A204.1 (cell line): ENCODE measurements around the gene PRXL2A.

Experiments
- FAIRE-seq: peaks from 2 replicates; lab custom pipeline; 2012; peaks lifted over from hg19 to GRCh38; lab: Jason Lieb, UNC

The PRXL2A gene

GRCh38 chr10:80447436-80448190 lies 39.3 kb downstream of the PRXL2A start:
- no peak for FAIRE-seq

GRCh38 chr10:80448209-80448942 lies 40.0 kb downstream of the PRXL2A start:
- FAIRE-seq: no peak

GRCh38 chr10:80449520-80449919 lies 41.2 kb downstream of the PRXL2A start:
- no peak for FAIRE-seq

GRCh38 chr10:80451132-80451531 lies 42.8 kb downstream of the PRXL2A start:
- no peak for FAIRE-seq

GRCh38 chr10:80452069-80452468 lies 43.7 kb downstream of the PRXL2A start:
- FAIRE-seq: no peak

- no peak for FAIRE-seq
Measured at GRCh38 chr10:80452640-80453039, 44.3 kb downstream of the PRXL2A start.

GRCh38 chr10:80453056-80453841 lies 44.9 kb downstream of the PRXL2A start:
- FAIRE-seq: no peak

GRCh38 chr10:80453842-80454512 lies 45.6 kb downstream of the PRXL2A start, which contains the start of gene TSPAN14:
TSPAN14 (plus strand) TSS chr10:80454310; CDS start chr10:80489234, 34,924 bp downstream.
- no peak for FAIRE-seq

- FAIRE-seq: no peak
Measured at GRCh38 chr10:80454513-80455460, 46.4 kb downstream of the PRXL2A start.

- no peak for FAIRE-seq
Measured at GRCh38 chr10:80455461-80456349, 47.4 kb downstream of the PRXL2A start.

- no peak for FAIRE-seq
Measured at GRCh38 chr10:80457554-80458262, 49.4 kb downstream of the PRXL2A start.

- no peak for FAIRE-seq
Measured at GRCh38 chr10:80458263-80458625, 49.9 kb downstream of the PRXL2A start.

GRCh38 chr10:80458638-80459037 lies 50.3 kb downstream of the PRXL2A start:
- FAIRE-seq: no peak

- no peak for FAIRE-seq
Measured at GRCh38 chr10:80459047-80459865, 50.9 kb downstream of the PRXL2A start.

- no peak for FAIRE-seq
Measured at GRCh38 chr10:80460399-80461207, 52.3 kb downstream of the PRXL2A start.

- no peak for FAIRE-seq
Measured at GRCh38 chr10:80461208-80462183, 53.1 kb downstream of the PRXL2A start.
